Adipose tissue (tissue), 3 donors: ENCODE results near the gene UTP25. TPM values are rescaled to one million over a fixed set of nuclear protein-coding genes. Genes with fewer than 3 reads are reported as not detected.

Experiments
- H3K27ac ChIP-seq: one replicate; pipeline ENCODE4 v1.5.1; 2013; ENCODE audit warnings: low read depth, low read length
- WGBS, 3 donors: extraction: QIAGEN DNeasy Blood & Tissue Kit; methylation state at CpG; one replicate each; pipeline ENCODE4 v1.1.7; 2013; 5-methylcytosine and 5-hydroxymethylcytosine counted together
- polyA plus RNA-seq, 3 donors: library from polyadenylated mRNA; stranded (reverse); fragments of 200-250 nt; gene quantifications; one replicate each; pipeline ENCODE4 v1.2.3, GENCODE V29; 2013
- donor health status: healthy with polysubstance abuse.
- donor health status: Bipolar disorder and iron deficiency.
- donor health status: healthy.

UTP25 gene
- polyA plus RNA-seq, 3 donors, result 1.7 to 3.6 (median 2.0) TPM

DNA sequence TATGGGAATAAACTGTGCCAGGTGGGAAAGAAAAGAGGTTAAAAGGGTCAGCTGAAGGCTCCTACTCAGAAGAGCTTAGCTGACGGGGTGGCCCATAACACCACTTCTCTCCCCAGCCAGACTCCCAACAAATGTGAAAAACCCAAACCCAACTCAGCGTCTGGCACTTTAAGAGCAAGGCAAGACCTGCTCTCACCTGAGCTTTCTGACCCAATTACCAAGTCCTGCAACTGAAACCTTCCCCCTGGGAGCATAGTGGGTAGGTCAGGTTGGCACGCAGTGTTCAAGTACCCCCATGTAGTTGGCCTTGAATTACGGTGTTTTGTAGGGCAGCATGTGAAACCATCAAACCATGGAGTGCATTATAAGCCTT lies 25.0 kb upstream of the UTP25 start:
- whole genome bisulfite sequencing, 3 donors, result 79 to 95% (median 92%) methylated on average over 4 of the region's 4 CpGs
- no peak overlapping the region for H3K27ac ChIP-seq

DNA sequence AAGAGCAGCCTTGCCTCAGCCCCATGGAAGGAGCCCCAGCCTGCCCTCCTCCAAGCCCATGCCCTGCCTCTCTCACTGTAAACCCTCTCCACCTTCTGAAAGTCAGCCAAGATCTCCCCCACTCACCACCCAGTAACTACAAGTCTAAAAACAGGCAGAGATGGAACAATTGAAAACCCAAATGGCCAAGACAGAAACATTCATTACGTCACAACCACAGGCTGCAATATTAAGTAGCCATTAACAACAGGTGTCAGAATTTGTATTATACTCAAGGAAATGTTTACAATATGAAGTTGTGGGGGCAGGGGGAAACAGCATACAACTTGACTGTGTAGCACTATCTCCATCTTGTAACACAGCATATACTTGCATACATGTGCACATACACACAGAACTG lies 24.2 kb upstream of the UTP25 start:
- no peak overlapping the region for H3K27ac ChIP-seq
- 35 to 82% (median 79%) methylated on average over 1 of the region's 1 CpG for WGBS, 3 donors

DNA sequence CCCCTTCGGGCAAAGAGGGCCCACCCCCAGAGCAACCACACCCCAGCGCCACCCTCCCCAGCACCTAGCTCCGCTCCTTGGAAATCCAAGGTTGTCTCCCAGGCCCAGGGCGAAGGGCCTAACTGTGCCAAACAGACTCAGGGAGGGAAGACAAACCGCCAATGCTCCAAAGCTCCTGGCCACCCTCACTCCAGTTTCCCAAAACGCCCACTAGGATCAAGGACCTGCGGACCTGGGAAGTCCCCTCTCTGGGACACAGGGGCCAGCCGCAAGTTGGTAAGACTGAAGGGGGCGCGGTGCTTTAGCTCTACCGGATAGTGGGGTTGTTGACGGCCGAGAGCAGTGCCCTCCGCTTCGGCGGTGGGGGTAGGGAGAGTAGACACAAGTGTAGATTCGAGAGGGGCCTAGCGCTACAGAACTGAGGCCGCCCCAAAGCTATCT lies 22.4 kb upstream of the UTP25 start:
- no peak overlapping the region for H3K27ac ChIP-seq
- WGBS, 3 donors, result 19 to 51% (median 49%) methylated on average over 18 to 19 of the region's 19 CpGs

DNA sequence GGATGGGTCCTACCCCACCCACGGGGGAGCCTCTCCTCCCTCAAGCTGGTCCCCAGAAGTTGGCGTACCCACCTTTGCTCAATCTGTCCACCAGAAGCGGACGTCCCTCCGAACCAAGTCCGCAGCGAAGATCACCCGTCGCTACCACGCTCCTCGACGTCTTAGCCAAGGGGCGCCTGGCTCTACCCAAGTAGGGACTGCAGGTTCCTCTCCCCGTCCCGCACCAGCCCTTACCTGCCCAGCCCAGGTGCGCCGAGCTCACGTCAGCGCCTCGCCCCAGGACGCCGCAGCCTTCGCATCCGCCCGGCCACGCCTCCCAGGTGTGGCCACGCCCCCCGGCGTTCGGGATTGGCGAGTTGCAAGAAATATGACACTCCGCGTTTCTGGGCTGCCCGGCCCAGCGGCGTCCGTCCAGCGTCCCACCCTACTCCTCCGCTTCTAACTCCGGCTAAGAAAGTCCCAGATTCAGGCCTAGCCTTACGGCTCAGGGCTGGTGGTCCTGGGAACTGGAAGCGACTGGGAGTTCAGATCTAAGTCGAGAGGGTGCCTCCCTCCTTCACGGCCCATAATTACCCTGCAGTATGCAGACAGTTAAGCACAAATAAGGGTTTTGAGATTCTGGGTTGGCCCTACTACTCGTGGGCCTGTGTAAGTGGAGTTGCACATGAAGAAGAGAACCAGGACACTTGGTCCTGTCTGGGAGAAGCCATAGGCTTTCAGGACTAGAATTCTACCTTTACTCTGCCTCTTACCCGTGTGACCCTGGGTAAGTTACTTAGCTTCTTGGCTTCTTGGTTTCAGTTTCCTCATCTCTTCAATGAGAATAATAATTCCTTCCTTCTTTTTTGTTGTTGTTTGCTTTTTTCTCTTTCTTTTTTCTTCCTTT lies 21.7 kb upstream of the UTP25 start, which contains the start of gene IRF6:
Gene IRF6 (minus strand): TSS at position 268 of the 886 bp plus-strand sequence. CDS start 4,729 bp downstream, outside the sequence.
- H3K27ac ChIP-seq, result no peak within 1 kb of the TSS
- 3 to 17% (median 10%) methylated on average over 46 of the region's 46 CpGs for WGBS, 3 donors

DNA sequence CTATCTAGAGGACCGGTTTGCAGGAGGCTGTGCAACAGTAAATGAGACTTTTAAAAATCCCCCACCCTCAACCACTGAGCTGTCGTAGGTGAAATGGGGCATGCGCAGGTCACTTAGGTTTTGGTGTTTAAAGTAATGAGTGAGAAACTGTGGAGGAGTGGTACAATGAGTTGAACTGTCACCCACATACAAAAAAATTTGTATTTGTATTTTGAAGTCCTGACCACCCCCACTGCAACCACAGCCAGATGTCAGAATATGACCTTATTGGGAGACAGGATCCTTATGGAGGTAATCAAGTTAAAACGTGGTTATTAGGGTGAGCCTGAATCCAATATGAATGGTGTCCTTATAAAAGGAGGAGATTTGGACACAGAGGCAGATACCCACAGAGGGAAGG lies 20.3 kb upstream of the UTP25 start:
- WGBS, 3 donors, result 90 to 92% (median 91%) methylated on average over 4 of the region's 4 CpGs
- no peak overlapping the region for H3K27ac ChIP-seq

DNA sequence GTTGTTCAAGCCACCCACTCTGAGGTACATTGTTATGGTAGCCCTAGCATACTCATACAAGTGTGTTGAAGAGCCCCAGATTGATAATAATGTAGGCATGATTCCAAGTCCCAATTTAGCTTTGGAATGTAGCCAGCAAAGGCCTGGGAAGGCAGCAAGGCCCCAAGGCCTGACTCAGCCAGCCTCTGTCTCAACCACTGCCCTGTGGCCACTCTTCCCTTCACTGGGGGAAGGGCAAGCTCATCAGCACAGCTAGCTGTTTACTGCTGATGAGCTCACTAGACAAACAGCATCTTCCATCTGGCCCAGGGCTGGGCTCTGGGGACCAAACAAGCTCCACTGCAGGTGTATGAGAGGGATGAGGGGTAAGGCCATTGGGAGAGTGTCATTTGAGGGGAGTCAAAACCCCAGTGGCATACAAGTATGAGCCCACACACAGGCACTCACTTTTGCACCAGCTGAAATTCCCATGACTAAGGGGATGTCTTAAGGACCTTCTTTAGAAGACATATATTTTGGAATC lies 19.7 kb upstream of the UTP25 start:
- H3K27ac ChIP-seq, result no peak overlapping the region

DNA sequence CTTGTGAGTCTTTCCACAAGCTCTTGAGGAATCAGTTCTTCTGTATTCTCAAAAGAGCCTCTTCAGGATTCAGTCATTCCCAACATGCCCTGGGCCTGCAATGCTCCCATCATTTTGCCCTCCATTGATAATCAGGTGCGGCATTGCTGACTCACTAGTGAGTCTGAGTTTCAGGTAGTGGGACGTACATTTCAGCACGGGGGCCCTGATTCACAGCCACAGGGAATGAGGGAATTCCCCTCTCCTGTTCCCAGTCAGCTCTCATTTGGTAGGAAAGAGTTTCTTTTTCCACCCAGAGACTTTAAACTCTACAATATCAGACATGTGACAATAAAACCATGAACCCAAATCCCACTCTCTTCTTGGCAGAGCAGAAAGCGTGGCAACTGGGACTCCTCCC lies 18.2 kb upstream of the UTP25 start:
- no peak overlapping the region for H3K27ac ChIP-seq
- WGBS, 3 donors, result 85 to 95% (median 90%) methylated on average over 4 of the region's 4 CpGs

DNA sequence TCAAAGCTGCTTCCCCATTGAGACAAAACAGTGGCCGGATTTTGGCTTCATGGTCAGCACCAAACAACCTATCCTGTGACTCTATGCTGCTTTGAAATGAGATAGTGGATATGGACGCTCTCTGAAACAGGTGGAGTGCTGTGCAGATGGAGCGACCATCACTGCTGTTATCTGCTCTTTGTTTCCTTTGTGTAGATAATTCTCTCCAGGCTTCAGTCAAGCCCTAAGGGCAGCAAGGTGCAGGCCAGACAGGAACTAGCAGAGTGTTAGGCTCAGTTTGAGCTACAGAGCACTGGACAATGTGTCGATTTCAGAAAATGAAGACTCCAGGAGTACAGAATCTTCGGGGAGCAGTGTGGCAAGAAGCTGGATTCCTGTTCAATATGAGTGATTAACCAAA lies 17.0 kb upstream of the UTP25 start:
- no peak overlapping the region for H3K27ac ChIP-seq
- 73 to 86% (median 85%) methylated on average over 5 of the region's 5 CpGs for WGBS, 3 donors

DNA sequence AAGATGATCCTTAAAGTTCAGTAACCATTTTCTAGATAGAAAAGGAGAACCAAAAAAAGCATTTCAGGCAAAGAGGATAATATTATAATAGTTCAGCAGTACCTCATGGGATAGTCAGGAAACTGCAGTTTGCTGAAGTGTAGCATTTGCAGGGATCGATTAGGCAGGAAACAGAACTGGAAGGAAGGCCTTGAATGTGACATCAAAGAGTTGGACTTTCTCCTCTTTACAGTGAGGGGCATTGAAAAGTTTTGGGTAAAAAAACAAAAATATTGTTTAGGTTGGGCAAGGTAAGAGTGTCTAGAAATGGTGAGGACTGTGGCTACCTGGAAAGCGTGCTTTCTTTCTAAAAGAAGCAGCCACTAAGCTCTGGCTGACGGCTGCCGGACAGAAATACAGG lies 13.9 kb upstream of the UTP25 start:
- 84 to 87% (median 87%) methylated on average over 4 of the region's 4 CpGs for WGBS, 3 donors
- no peak overlapping the region for H3K27ac ChIP-seq

DNA sequence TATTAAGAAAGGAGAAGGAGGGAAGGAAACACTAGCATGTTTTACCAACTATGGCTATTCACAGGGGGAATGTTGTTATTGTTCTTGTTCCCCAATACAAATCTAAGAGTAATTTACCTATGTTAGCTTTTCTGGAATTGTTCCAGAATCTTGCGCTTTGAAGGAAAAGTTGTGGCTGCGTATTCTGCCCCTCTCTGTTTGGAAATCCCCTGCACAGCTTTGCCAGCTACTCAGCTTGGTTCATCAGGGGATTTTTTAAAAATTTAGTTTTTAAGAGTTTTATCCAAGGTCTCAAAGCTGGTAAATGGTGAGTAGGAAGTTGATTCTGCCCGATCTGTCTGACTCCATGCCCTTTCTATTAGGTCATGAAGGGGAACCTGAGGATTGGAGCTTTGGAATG lies 12.3 kb upstream of the UTP25 start:
- H3K27ac ChIP-seq, result no peak overlapping the region
- WGBS, 3 donors, result 70 to 76% (median 74%) methylated on average over 3 of the region's 3 CpGs

DNA sequence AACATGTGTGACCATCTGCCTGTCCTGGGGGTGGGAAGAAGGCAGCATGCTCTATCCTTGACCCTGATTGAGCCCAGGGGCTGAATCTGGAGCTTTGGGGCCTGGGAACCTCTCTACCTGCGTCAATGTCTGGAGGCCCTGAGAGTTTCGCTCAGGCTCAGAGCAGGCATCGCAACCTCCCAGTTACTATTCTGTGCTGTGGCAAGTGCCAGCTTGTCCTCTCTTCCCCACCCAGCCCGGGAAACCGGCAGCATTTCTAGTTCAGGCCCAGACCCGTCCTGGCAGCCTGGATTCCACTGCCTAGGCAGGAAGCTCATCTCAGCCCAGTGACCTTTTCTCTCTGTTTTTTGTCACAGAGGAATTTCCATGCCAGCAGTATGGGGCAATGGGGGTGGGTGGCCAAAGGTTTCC lies 11.8 kb upstream of the UTP25 start:
- 72 to 79% (median 73%) methylated on average over 6 of the region's 6 CpGs for WGBS, 3 donors
- H3K27ac ChIP-seq, result no peak overlapping the region

DNA sequence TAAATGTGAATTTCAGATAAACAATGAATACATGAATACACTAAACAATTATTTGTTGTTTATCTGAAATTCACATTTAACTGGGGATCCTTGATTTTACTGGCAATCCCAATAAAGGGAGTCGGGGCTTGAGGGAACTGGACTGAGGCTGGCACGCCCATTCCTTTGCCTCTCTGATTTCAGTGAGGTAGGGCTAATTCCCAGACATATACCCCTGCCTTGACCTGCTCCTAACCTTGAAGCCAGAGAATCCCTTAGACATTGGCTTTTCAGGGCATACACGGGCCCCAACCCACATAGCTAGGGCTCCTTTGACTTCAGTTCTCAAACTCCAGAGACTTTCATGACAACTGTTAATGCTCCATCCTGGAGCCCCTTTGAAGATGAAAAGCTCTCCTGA lies 10.8 kb upstream of the UTP25 start:
- WGBS, 3 donors, result 60 to 82% (median 68%) methylated on average over 3 of the region's 3 CpGs
- H3K27ac ChIP-seq, result no peak overlapping the region

DNA sequence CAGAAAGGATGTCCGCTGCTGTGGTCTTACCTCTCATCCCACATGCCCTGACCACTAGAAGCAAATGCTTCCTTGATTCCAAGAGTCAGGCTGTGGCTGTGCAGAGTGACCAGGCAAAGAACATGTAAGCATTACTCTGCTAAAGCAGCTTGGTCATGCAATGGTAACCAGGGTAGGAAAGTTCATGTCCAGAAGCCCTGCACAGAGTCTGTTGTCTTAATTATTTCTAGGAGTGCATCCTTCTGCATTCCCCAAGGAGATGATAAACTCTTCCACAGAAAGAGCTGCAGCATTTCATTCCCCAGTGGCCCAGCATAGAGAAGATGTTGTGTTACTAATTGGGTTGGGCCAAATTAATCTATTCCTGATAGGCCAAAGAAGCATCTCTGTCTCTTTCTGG lies 10.1 kb upstream of the UTP25 start:
- no peak overlapping the region for H3K27ac ChIP-seq
- WGBS, 3 donors, result 85 to 94% (median 92%) methylated on average over 1 of the region's 1 CpG

DNA sequence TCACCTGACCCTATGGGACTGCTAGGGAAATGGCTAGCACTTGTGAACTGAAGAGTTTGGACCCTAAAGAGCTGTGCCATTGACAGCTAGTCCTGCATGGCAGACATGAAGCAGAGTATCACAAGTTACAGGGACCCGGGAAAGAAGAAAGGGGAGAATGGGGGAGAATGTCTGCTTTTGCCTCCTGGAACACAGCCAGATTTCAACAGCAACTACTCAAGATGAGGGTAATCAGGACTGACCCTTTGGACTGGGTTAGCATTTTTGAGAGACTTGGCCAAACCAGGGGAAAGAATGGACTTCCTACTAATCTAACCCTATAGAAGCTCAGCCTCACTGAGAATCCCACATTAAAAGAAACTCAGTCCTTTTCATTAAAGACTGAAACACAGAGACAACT lies 8.7 kb upstream of the UTP25 start:
- H3K27ac ChIP-seq, result no peak overlapping the region
- WGBS, 3 donors, result 25 to 43% (median 41%) methylated on average over 1 of the region's 1 CpG

DNA sequence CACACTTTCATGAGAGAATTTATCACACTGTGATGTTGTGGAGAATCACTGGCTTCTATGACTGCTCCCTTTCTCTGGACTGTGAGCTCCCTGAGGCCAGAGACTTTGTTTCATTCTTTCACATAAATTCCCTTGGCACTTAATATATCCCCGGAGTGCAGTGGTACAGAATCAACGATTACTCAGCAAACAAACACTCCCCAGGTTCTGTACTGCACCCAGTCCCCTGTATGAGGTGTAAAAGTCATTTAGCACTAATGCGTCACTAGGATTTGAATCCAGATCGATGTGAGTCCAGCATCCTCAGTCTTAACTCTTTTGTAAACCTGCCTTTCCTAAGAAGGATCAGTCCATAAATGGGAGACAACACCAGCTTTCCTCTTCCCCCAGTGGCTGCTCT lies 6.8 kb upstream of the UTP25 start:
- no peak overlapping the region for H3K27ac ChIP-seq
- WGBS, 3 donors, result 45 to 71% (median 70%) methylated on average over 4 of the region's 4 CpGs

DNA sequence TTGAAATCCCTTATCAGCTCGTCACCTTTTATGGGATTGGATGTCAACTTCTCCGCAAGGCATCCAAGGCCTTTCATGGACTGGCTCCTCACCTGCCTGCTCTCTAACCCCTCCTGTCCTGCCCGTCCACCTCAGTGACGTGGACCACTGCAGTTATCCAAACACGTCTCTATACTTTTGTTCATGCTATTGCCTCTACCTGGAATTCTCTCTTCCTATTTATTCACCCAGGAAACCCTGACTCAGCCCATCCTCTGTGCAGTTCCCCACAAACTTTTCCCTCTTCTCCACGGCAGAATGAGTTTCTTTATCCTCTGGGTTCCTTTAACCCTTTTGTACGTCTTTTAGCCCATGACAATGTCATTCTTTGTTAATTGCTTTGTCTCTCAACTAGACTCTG lies 5.1 kb upstream of the UTP25 start:
- H3K27ac ChIP-seq, result no peak overlapping the region
- WGBS, 3 donors, result 41 to 72% (median 58%) methylated on average over 7 of the region's 7 CpGs

DNA sequence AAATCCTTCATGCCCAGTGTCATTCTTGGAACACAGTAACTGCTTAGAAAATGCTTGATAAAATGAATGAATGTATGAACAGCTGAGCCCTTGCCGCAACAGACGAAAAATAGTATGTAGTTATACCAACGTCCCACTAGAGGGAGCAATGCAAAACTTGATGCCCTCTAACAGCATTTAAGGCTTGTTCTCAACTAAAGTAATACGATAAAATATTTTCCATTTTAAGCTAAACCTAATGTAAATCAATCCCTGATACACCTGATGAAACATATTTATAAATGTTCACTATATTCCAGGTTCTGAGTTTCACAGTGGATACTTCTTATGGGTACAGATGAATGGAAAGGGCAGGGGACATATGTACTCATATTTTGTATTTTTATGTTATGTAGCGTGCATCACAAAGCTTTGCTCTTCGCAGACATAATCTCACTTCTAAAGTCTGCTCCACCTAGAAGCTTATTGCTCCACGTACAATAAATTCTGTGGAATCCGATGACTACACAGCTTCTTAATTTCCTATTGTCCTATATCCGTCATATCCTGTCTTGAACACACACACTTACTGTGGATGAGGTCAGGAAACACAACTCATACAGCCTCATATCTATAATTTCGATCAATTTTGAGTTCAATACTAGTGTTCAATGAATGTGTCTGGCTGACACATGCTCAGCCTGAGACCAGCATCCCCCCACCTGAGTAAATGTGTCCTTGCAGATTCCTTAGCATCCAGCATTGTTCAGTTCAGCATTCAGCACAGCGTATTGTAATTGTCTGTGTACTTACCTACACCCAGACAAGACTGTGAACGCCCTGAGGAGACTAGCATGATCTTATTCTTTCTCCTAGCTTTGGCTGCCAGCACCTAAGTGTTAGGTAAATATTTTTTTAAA lies 4.4 kb upstream of the UTP25 start:
- no peak overlapping the region for H3K27ac ChIP-seq

DNA sequence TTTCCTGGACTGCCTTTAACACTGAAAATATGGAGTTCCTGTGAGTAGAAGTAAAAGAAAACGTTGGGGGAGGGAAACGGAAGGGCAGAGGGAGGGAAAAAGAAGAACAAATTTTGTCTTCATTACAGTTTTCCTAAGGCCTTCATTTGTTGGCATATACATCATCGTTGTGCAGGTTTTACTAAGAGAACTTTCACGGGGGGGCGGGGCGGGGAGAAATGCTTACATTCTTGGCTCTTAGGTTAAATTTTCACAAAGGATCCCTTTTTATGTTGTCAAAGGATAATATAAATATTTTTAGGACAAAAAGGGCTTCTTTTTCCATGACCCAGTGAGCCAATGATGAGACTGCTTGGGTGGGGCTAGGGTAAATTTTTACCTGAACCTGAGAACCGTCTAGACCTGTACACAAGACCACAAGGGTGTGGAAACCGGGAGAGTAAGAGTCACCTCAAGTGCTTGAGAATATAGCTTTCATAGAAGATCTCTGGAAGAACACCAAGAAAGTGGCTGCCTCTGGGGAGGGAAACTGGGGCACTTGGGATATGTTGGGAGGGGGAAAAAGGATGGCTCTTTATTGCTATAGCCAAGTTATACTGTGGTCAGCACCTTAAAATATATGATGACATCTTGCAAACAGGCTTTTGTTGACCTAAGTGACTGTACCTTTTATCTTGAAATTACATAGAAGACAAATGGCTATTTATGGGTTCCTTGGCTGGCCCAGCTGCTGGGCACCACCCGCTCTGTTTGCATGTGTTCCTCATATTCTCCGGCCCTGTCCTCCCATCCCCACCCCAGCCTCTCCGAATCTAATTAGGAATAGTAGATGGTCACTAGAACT lies 2.0 kb upstream of the UTP25 start:
- 66 to 81% (median 80%) methylated on average over 11 of the region's 11 CpGs for WGBS, 3 donors
- H3K27ac ChIP-seq, result no peak overlapping the region

More for the DNA sequence above, 4.4 kb upstream of the UTP25 start:
- 37 to 38% (median 38%) methylated on average over 12 of the region's 12 CpGs for WGBS, 3 donors
